HepG2 (cell line): ENCODE data around the gene TNP2. TPM values are rescaled to one million over a fixed set of nuclear protein-coding genes. Genes with fewer than 3 reads are reported as not detected.

ENCODE experiments used
- ATAC-seq: fragments of 200-7000 bp; cut with Tn5 transposase; 3 replicates; pipeline ENCODE4 v1.9.1; 2020; ENCODE audit warnings: mild to moderate bottlenecking, moderate library complexity
- BruUV-seq: library from RNA; stranded (reverse); fragments of 400-500 nt; replicated peaks from 2 replicates; lab custom pipeline; 2021; lab: Mats Ljungman, UMichigan
- CTCF ChIA-PET: fragments of 300-600 bp; formaldehyde crosslinking; extraction: SDS; loops from one replicate; lab custom pipeline; 2021; ENCODE audit warnings: low total read pairs, inconsistent platforms, low intra/inter-chr PET ratio; lab: Yijun Ruan, JAX
- POLR2A ChIA-PET: fragments of 350-600 bp; sonication (Branson Sonifier 250); formaldehyde crosslinking; loops from one replicate; lab custom pipeline; 2020; ENCODE audit warnings: antibody characterized with exemption, inconsistent platforms; lab: Yijun Ruan, JAX
- DNase-seq: peaks from one replicate; pipeline ENCODE4 v3.0.0-alpha.2; 2015; ENCODE audit warnings: low spot score
- FAIRE-seq: peaks from 3 replicates; lab custom pipeline; 2011; peaks lifted over from hg19 to GRCh38; lab: Jason Lieb, UNC
- H2AFZ ChIP-seq: one replicate; pipeline ENCODE4 v1.6.1; 2011; ENCODE audit warnings: low read length, inconsistent platforms
- H3K27ac ChIP-seq: fragments of 300-600 bp; 3 replicates; pipeline ENCODE4 v1.8.0; 2011; ENCODE audit warnings: mixed run types, mild to moderate bottlenecking, mixed read lengths, low read length, inconsistent platforms; ENCODE audit not compliant: insufficient read depth; ENCODE audit errors: extremely low read length
- H3K27me3 ChIP-seq, 2 experiments: fragments of 200-600 bp in 1 of 2; 2 replicates in 1 of 2; 3 replicates in 1 of 2; pipeline versions ENCODE4 v1.6.0 to v1.8.0; 2011; ENCODE audit warnings: low read length in 2 of 2, mild to moderate bottlenecking in 2 of 2, moderate library complexity in 2 of 2, inconsistent platforms in 1 of 2; ENCODE audit not compliant: insufficient read depth in 2 of 2, control insufficient read depth in 1 of 2
- H3K36me3 ChIP-seq, 2 experiments: fragments of 200-600 bp in 1 of 2; replicated peaks in 1 of 2; 2 replicates in 1 of 2; 3 replicates in 1 of 2; pipeline versions ENCODE4 v1.5.1 to v1.8.0; 2011; ENCODE audit warnings: low read length in 2 of 2, inconsistent platforms in 1 of 2; ENCODE audit not compliant: insufficient read depth in 2 of 2, control insufficient read depth in 1 of 2
- H3K4me1 ChIP-seq: 2 replicates; pipeline ENCODE4 v1.5.1; 2012; ENCODE audit warnings: low read length, inconsistent platforms; ENCODE audit not compliant: insufficient read depth
- H3K4me2 ChIP-seq: 2 replicates; pipeline ENCODE4 v1.6.0; 2011; ENCODE audit warnings: low read depth, low read length, inconsistent platforms
- H3K4me3 ChIP-seq, 3 experiments: fragments of 200-600 bp in 1 of 3; sonication (generic), shearing (Covaris generic) in 1 of 3; replicated peaks in 1 of 3; 2 replicates each; pipeline ENCODE4 v1.5.1; 2011 to 2016; ENCODE audit warnings: low read length in 3 of 3, inconsistent platforms in 2 of 3, low read depth in 2 of 3, mild to moderate bottlenecking in 2 of 3, control low read depth in 1 of 3, mixed read lengths in 1 of 3; ENCODE audit not compliant: insufficient read depth in 1 of 3
- H3K79me2 ChIP-seq: one replicate; pipeline ENCODE4 v1.6.1; 2011; ENCODE audit warnings: low read length, inconsistent platforms; ENCODE audit not compliant: insufficient read depth
- H3K9ac ChIP-seq: 2 replicates; pipeline ENCODE4 v1.6.0; 2011; ENCODE audit warnings: mild to moderate bottlenecking, low read depth, low read length, inconsistent platforms; ENCODE audit not compliant: insufficient read depth
- H3K9me3 ChIP-seq: 2 replicates; pipeline ENCODE4 v1.5.1; 2012; ENCODE audit warnings: mild to moderate bottlenecking, low read length
- H4K20me1 ChIP-seq: 2 replicates; pipeline ENCODE4 v1.6.0; 2011; ENCODE audit warnings: inconsistent platforms, mild to moderate bottlenecking, low read length, moderate library complexity; ENCODE audit not compliant: insufficient read depth
- ETV5 ChIP-seq: IDR thresholded peaks from 2 replicates; pipeline ENCODE4 v1.6.1; 2018; ENCODE audit warnings: missing biosample characterization, missing genetic modification reagents, inconsistent platforms, borderline replicate concordance
- HOXA3 ChIP-seq: sonication (generic); formaldehyde crosslinking; IDR thresholded peaks from 2 replicates; pipeline ENCODE4 v1.5.0; 2020; ENCODE audit warnings: missing genetic modification reagents
- KAT7 ChIP-seq: IDR thresholded peaks from 2 replicates; pipeline ENCODE4 v1.6.1; 2018; ENCODE audit warnings: borderline replicate concordance, missing compliant biosample characterization
- MXD3 ChIP-seq: IDR thresholded peaks from 2 replicates; pipeline ENCODE4 v1.6.1; 2016; ENCODE audit warnings: mild to moderate bottlenecking, missing biosample characterization, missing genetic modification reagents
- NR1H2 ChIP-seq: sonication (generic); formaldehyde crosslinking; IDR thresholded peaks from 2 replicates; pipeline ENCODE4 v1.8.1; 2022; ENCODE audit warnings: low read depth, missing genetic modification reagents, borderline replicate concordance
- PITX1 ChIP-seq: sonication (generic); formaldehyde crosslinking; IDR thresholded peaks from 2 replicates; pipeline ENCODE4 v1.5.1; 2020; ENCODE audit warnings: mild to moderate bottlenecking, missing genetic modification reagents
- PRDM4 ChIP-seq: sonication (generic); formaldehyde crosslinking; IDR thresholded peaks from 2 replicates; pipeline ENCODE4 v1.9.0; 2021; ENCODE audit warnings: missing genetic modification reagents, borderline replicate concordance
- ZBTB38 ChIP-seq: sonication (generic); formaldehyde crosslinking; IDR thresholded peaks from 2 replicates; pipeline ENCODE4 v1.5.1; 2020; ENCODE audit warnings: mild to moderate bottlenecking, missing genetic modification reagents
- ZEB1 ChIP-seq: IDR thresholded peaks from 2 replicates; pipeline ENCODE4 v1.6.1; 2012; ENCODE audit warnings: mild to moderate bottlenecking, low read depth, inconsistent platforms; ENCODE audit not compliant: insufficient replicate concordance
- ZNF274 ChIP-seq: sonication (generic); formaldehyde crosslinking; IDR thresholded peaks from 2 replicates; pipeline ENCODE4 v1.5.1; 2020; ENCODE audit warnings: mild to moderate bottlenecking, missing genetic modification reagents
- ZNF292 ChIP-seq: sonication (generic); formaldehyde crosslinking; IDR thresholded peaks from 2 replicates; pipeline ENCODE4 v1.8.1; 2022; ENCODE audit warnings: mild to moderate bottlenecking, low read depth, missing genetic modification reagents, borderline replicate concordance
- ZNF788 ChIP-seq: sonication (generic); formaldehyde crosslinking; IDR thresholded peaks from 2 replicates; pipeline ENCODE4 v1.5.0; 2020; ENCODE audit warnings: mild to moderate bottlenecking, missing genetic modification reagents, borderline replicate concordance
- WGBS: methylation state at CpG from one replicate; pipeline ENCODE4 v1.1.6; 2017; ENCODE audit warnings: low lambda C conversion rate; 5-methylcytosine and 5-hydroxymethylcytosine counted together
- in situ Hi-C: cut with HindIII; loops from 2 replicates; pipeline ENCODE4 v1.10.0; 2017; ENCODE audit warnings: low pct_unique_long_range_greater_than_20kb; ENCODE audit not compliant: extremely low pct_ligation_motif_present
- intact Hi-C: fragments of 100-400 bp; cut with micrococcal nuclease; formaldehyde crosslinking; loops from one replicate; pipeline ENCODE4 v1.10.0; 2022; ENCODE audit not compliant: unreplicated experiment
- polyA plus RNA-seq, 8 experiments: library from polyadenylated mRNA; depleted of rRNA in 3 of 8; stranded (reverse) in 7 of 8; unstranded in 1 of 8; fragments of >200 nt; fragmentation: Illumina TruSeq in 4 of 8; extraction: Trizol in 4 of 8; gene quantifications; 2 replicates each; pipeline versions ENCODE4 v1.2.1 to v1.2.3, GENCODE V29; 2011 to 2016; ENCODE audit warnings: low read depth in 4 of 8, missing spikeins in 1 of 8, mixed read lengths in 1 of 8; ENCODE audit not compliant: insufficient read depth in 1 of 8
- total RNA-seq, 5 experiments: library from RNA; depleted of rRNA; stranded (reverse); fragments of >200 nt; fragmentation: Illumina TruSeq; extraction: Trizol; gene quantifications; 2 replicates each; pipeline ENCODE4 v1.2.3, GENCODE V29; 2016; ENCODE audit warnings: low read depth in 1 of 5
- TF ChIP-seq, protein P1 (sequence below): sonication (generic); formaldehyde crosslinking; conservative IDR thresholded peaks from 2 replicates; pipeline ENCODE4 v1.8.0; 2022; ENCODE audit warnings: low read depth, missing genetic modification reagents
- TF ChIP-seq, protein P2 (sequence below): sonication (generic); formaldehyde crosslinking; IDR thresholded peaks from 2 replicates; pipeline ENCODE4 v1.4.0; 2020; ENCODE audit warnings: mild to moderate bottlenecking, missing genetic modification reagents, borderline replicate concordance

TNP2 gene
- total and polyA plus RNA-seq, 2 of the 13 experiments (the other 11 are each of a cell fraction or from before 2014, with no cell fraction given) = not detected

- peaks cover 98% of the 10 kb centered on the region for H3K4me1 ChIP-seq
- POLR2A ChIA-PET = interaction anchor here (0.8 to 14.0 kb wide), 6 partner anchors 19 to 137 kb away, joined by 3 to 351 read pairs (median 4); partner anchors contain the start of gene SOCS1
- no peak within 1 kb of the TSS for H3K4me2 ChIP-seq
- in situ Hi-C loops = no loop called here
- H3K9me3 ChIP-seq = no peaks in the 10 kb centered on the region
- no peaks in the 10 kb centered on the region for H4K20me1 ChIP-seq
- no TSS peak for BruUV-seq
- H3K36me3 ChIP-seq = no peaks in the 10 kb centered on the region
- H3K79me2 ChIP-seq = no peaks in the 10 kb centered on the region
- H3K9ac ChIP-seq = no peak within 1 kb of the TSS; the same call in 1 of the 2 replicates
- H3K27ac ChIP-seq = peak within 1 kb of the TSS; percentile 97
- no peak for FAIRE-seq
- 98% methylated on average over 26 of the region's 26 CpGs for WGBS
- H3K27me3 ChIP-seq = no peaks in the 10 kb centered on the region
- no peak within 1 kb of the TSS for H2AFZ ChIP-seq
- intact Hi-C loops = no loop called here
- no peak within 1 kb of the TSS for H3K4me3 ChIP-seq
- no peak for DNase-seq
- ATAC-seq = no peak
- CTCF ChIA-PET = no interaction called here
- TF ChIP-seq PITX1 = 0 out of 2 replicates have a peak, but pooled peaks have one; percentile 39
- no peak for TF ChIP-seq NR1H2 (CRISPR knock-in tag)
- 0 out of 2 replicates have a peak, but pooled peaks have one; percentile 15 for TF ChIP-seq ETV5
- TF ChIP-seq ZEB1 = no peak
- 0 out of 2 replicates have a peak, but pooled peaks have one; percentile 24 for TF ChIP-seq HOXA3 (CRISPR knock-in tag)
- 0 out of 2 replicates have a peak, but pooled peaks have one; percentile 22 for TF ChIP-seq ZNF292 (CRISPR knock-in tag)
- TF ChIP-seq KAT7 (CRISPR knock-in tag) = no peak
- 0 out of 2 replicates have a peak, but pooled peaks have one; percentile 37 for TF ChIP-seq ZNF788 (CRISPR knock-in tag)
- TF ChIP-seq, protein P1, sequence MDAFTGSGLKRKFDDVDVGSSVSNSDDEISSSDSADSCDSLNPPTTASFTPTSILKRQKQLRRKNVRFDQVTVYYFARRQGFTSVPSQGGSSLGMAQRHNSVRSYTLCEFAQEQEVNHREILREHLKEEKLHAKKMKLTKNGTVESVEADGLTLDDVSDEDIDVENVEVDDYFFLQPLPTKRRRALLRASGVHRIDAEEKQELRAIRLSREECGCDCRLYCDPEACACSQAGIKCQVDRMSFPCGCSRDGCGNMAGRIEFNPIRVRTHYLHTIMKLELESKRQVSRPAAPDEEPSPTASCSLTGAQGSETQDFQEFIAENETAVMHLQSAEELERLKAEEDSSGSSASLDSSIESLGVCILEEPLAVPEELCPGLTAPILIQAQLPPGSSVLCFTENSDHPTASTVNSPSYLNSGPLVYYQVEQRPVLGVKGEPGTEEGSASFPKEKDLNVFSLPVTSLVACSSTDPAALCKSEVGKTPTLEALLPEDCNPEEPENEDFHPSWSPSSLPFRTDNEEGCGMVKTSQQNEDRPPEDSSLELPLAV (CRISPR knock-in tag) = no peak
- 0 out of 2 replicates have a peak, but pooled peaks have one; percentile 7 for TF ChIP-seq ZNF274
- TF ChIP-seq MXD3 (CRISPR knock-in tag) = 0 out of 2 replicates have a peak, but pooled peaks have one; percentile 18
- no peak for TF ChIP-seq PRDM4
- TF ChIP-seq ZBTB38 (CRISPR knock-in tag) = peak; percentile 77
- TF ChIP-seq, protein P2, sequence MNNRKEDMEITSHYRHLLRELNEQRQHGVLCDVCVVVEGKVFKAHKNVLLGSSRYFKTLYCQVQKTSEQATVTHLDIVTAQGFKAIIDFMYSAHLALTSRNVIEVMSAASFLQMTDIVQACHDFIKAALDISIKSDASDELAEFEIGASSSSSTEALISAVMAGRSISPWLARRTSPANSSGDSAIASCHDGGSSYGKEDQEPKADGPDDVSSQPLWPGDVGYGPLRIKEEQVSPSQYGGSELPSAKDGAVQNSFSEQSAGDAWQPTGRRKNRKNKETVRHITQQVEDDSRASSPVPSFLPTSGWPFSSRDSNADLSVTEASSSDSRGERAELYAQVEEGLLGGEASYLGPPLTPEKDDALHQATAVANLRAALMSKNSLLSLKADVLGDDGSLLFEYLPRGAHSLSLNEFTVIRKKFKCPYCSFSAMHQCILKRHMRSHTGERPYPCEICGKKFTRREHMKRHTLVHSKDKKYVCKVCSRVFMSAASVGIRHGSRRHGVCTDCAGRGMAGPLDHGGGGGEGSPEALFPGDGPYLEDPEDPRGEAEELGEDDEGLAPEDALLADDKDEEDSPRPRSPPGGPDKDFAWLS (CRISPR knock-in tag) = 0 out of 2 replicates have a peak, but pooled peaks have one; percentile 22
Observed at GRCh38 chr16:11276143-11276895, 7.2 kb upstream of the TNP2 start, which contains the start of gene PRM2. Gene PRM2, minus strand, starts transcription at chr16:11276480. Its CDS starts 110 bp downstream, at chr16:11276370.
